Measurements from ENCODE around the gene PALLD.

GRCh38 chr4:168856312-168856711, 359.5 kb downstream of the PALLD start:
- TF ChIP-seq EZH2 (IDR thresholded peaks at IDR 0.05) (no peak), POLR2AphosphoS5 (IDR thresholded peaks at IDR 0.05; ENCODE audit: borderline replicate concordance, low read depth, low read length) (no peak), FOXP2 (optimal IDR thresholded peaks at IDR 0.05; ENCODE audit: control extremely low read depth, extremely low read length, insufficient read depth) (no peak)

Measured in SK-N-MC (cell line).